GM18502 (cell line): ENCODE measurements around the gene HELT.
"Not testable (repeated sequence)": the region's sequence is repeated elsewhere in the genome, so short reads cannot be mapped to it uniquely, and the experiment has no call there.

Experiments
- ATAC-seq: cut with Tn5 transposase; IDR thresholded peaks from one replicate; pipeline ENCODE4 v1.9.1; 2021; ENCODE audit warnings: mild to moderate bottlenecking; ENCODE audit not compliant: unreplicated experiment, poor library complexity

Gene HELT

GRCh38 chr4:185017964-185018772 lies at the start of gene HELT:
HELT (plus strand) TSS chr4:185018490; CDS start chr4:185018929, 439 bp downstream.
- ATAC-seq, result no peak

DNA sequence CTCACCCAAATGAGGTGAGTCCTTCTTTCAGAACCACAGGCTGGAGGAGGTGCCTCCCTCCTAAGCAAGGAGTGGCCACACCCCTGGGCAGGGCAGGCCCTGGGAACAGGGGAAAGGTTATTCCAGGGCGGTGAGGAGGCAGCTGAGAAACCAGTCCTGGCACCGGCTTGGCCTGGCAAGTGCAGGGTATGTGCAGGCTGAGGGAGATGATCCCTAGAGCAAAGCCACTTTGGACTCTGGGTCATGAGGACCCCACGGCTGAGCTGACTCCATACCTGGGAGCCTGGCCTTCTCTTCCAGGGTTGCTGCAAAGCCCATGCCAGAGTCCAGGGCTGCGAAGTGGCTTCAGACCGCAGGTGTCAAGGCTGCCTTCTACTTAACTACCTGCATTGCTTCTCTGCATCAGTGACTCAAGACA lies 49.5 kb upstream of the HELT start:
- ATAC-seq, result no peak

DNA sequence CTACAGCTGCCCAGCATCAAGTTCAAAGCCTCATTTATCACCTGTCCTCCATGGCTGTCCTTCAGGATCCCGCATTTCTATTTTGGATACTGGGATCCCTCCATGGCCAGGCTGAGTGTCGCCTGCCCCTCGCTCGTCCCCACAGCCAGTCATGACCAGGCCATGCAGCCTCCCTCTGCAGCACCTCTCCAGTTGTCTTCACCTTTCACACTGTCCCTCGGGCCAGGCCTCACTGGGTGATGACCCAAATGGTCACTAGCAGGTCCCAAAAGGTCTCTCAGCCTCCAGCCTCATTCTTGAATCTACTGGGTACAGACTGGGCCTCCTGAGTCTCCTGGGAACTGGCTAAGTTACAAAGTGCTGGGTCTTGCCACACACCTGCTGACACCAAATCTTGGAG lies 48.7 kb upstream of the HELT start:
- no peak for ATAC-seq

GRCh38 chr4:184972991-184973390 lies 45.3 kb upstream of the HELT start:
- no peak for ATAC-seq

GRCh38 chr4:184976348-184976747 lies 41.9 kb upstream of the HELT start:
- ATAC-seq, result not testable (repeated sequence)

DNA sequence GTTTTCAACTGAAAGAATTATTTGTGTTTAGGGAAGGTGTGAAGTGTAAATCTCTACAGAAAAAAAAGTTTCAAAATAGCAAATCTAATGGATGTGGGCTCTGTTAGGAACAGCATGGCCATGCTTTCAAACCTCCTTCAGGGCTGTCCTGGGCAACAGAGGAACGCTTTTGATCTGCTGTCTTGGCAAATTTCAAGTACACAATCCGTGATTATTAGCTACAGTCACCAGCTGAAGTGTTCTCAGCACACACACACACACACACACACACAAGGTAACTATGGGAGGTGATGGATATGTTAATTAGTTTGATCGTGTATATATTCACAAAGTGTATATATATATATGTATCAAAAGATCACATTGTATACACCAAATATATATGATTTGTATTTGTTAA lies 40.5 kb upstream of the HELT start:
- no peak for ATAC-seq

DNA sequence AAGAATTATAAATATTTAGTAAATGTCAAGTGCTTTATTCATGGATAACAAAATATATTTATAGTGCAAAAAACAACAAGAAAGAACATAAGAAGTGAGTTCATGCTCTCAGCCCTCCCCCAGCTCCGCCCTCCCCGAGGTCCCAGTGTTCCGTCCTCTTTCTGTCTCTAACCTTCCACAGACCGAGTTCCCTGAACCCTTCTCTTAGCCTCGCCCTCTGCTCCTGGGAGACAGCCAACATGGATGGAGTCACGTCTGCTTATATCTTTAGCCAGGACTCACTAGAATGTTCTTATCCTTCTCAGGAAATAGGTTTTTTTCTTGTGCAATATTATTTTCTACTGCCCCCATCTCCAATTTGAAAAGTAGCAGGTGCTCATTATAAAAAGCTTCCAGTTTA lies 40.1 kb upstream of the HELT start:
- no peak for ATAC-seq

DNA sequence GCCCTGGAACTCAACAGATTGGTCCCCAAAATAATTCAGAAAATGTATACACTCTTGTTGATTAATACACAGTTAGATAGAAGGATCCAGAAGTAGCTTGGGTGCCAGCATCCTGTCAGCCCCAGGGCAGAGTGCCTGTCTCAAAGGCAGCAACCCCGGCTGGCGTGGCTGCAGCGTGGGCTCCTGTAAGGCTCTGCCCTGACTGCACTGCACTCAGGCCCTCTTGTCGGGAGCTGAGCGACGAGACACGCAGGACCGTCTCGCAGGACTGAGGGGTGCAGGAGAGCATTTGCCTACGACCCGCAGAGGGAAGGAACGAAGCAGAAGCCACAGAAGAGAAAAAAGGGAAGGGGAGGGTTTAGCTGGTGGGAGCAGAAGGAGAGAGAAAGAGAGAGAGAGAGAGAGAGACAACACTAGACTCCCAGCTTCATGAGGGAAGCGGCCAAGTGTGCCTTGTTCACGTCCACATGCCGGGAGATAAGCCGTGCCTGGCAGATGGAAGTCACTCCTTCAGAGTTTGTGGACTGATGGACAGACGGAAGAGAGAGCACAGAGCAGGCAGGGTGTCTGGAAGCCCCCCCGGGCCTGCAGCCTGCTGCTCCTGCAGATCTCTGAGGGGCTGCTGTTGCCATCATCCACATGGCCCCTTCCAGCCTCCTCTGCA lies 38.7 kb upstream of the HELT start:
- no peak for ATAC-seq

GRCh38 chr4:184980261-184980660 lies 38.0 kb upstream of the HELT start:
- ATAC-seq, result no peak

- peak; percentile 81 for ATAC-seq
Observed at GRCh38 chr4:184983672-184984356, 34.5 kb upstream of the HELT start.

GRCh38 chr4:184987493-184988031 lies 30.7 kb upstream of the HELT start:
- ATAC-seq, result no peak

DNA sequence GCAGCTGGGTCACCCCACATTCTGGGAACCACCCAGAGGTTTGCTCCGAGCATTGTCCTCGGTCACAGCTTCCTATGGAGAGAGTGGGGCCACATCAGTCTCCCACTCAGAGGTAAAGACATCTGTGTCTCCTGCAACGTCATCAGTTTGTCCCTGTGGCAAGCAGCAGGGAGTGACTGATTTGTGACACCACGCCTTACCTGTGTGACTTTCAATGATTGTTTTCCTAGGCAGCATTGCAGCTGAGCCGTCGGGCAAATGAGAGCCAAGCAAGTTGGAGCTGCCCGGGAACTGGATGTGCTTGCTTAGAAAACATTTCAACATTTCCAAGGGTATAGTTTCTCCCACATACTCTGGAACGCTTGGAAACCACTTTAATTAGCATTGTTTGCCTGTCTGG lies 29.7 kb upstream of the HELT start:
- ATAC-seq, result no peak

DNA sequence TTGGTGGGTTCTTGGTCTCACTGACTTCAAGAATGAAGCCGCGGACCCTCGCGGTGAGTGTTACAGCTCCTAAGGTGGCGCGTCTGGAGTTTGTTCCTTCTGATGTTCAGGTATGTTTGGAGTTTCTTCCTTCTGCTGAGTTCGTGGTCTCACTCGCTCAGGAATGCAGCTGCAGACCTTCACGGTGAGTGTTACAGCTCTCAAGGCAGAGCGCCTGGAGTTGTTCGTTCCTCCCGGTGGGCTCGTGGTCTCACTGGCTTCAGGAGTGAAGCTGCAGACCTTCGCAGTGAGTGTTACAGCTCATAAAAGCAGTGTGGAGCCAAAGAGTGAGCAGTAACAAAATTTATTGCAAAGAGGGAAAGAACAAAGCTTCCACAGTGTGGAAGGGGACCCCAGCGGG lies 29.0 kb upstream of the HELT start:
- ATAC-seq, result not testable (repeated sequence)

DNA sequence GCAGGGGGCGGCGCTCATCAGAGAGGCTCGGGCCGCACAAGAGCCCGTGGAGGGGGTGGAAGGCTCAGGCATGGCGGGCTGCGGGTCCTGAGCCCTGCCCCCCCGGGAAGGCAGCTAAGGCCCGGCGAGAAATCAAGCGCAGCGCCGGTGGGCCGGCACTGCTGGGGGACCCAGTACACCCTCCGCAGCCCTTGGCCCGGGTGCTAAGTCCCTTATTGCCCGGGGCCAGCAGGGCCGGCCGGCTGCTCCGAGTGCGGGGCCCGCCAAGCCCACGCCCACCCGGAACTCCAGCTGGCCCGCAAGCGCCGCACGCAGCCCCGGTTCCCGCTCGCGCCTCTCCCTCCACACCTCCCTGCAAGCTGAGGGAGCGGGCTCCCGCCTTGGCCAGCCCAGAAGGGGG lies 28.2 kb upstream of the HELT start:
- not testable (repeated sequence) for ATAC-seq

DNA sequence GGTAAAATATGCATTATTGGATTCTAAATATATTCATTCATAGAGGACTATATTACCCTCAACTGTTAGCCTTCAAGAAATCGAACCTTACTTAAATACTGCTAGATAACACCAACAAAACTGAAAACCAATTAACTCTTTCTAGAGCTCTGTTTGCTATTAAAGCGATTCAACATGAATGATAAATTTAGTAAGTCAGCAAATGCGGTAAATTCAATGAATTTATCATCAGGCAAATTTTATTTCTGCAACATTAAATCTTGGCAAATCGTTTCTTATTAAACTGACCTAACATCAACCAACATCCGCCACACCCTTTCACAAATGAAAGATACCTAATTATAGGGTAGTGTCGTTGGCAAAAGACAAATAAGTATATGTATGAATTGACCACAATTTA lies 26.4 kb upstream of the HELT start:
- ATAC-seq, result no peak

DNA sequence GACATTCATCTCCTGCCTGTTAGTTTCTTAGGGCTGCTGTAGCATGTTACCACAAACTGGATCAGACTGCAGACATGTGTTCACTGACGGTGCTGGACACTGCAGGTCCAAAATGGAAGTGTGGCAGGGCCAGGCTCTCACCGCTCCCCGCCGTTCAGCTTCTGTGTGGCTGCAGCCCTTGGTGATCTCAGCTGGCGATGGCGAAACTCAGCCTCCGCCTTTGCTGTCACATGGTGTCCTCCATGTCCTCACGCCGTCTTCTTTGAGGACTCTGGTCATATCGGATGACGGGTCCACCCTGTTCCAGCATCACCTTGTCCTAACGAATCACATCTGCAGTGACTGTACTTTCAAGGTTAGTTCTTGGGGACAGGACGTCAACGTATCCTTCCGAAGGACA lies 25.9 kb upstream of the HELT start:
- ATAC-seq, result no peak

DNA sequence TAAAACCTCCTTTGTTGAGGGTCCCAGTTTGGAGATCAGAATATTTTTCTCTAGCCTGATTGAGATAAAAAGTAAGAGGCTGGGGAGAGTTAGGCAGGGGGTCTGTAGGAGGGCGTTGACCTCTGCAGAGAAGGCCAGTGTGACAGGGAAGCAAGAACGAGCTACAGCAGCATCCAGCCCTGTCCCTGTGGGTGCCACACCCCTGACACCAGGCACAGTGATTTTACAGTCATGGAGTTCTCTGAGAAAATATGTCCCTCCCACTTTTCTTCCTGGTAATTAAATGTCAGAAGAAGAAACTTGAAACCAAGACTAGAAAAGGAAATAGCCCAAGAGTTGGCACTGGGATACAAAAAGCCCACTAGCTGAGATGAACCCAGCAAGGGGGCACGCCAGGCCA lies 25.0 kb upstream of the HELT start:
- no peak for ATAC-seq

- no peak for ATAC-seq
Observed at GRCh38 chr4:184994010-184994622, 24.2 kb upstream of the HELT start.

DNA sequence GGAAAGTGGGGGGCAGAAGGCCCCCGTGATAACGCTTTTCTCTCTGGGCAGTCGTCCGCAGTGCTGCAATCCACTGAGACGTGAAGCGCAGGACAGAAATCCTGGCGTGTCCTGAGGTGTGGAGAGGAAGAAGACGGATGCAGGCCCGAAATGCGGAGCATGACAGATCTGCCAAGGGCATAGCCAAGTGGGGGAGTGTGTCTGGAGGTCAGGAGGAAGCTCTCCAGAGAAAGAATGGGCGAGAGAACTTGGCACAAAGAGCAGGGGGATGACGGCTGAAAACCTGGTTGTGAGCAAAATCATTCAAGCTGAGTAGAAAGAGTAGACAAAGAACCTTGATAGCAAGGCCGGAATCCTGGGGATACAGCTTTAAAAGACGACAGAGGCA lies 23.7 kb upstream of the HELT start:
- no peak for ATAC-seq

DNA sequence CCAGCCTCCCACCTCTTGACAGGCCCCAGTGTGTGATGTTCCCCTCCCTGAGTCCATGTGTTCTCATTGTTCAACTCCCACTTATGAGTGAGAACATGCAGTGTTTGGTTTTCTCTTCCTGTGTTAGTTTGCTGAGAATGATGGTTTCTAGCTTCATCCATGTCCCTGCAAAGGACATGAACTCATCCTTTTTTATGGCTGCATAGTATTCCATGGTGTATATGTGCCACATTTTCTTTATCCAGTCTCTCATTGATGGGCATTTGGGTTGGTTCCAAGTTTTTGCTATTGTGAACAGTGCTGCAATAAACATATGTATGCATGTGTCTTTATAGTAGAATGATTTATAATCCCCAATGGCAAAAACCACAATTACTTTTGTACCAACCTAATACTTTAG lies 20.6 kb upstream of the HELT start:
- not testable (repeated sequence) for ATAC-seq

GRCh38 chr4:185002784-185003183 lies 15.5 kb upstream of the HELT start:
- ATAC-seq, result no peak
